ENCODE data around the gene SLC9A9.

DNA sequence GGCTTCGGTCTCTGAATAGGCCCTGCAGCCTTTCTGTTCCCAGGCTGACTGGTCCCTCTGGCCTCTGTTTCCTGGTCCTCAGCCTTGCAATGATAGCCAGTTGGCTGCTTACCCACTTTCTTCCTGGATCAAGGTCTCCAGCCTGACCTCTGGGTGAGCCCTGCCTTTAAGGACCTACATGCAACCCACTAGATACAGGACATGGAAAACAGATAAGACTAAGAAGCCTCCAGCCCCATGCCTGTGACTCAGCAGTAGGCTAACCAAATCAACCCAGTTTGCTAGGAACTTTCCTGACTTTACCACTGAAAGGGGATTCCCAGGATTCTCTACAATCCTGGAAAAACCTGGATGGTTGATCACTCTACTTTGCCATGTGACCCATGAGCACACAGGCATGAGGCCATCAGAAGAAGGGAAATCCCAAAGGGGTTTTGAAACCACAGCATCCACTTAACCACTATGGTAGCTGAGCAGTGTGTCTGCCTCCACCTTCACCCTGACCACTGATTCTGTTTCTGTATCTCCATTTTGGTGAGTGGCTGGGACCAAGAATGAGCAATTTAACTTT lies 540.6 kb downstream of the SLC9A9 start:
- TF ChIP-seq, protein P1, sequence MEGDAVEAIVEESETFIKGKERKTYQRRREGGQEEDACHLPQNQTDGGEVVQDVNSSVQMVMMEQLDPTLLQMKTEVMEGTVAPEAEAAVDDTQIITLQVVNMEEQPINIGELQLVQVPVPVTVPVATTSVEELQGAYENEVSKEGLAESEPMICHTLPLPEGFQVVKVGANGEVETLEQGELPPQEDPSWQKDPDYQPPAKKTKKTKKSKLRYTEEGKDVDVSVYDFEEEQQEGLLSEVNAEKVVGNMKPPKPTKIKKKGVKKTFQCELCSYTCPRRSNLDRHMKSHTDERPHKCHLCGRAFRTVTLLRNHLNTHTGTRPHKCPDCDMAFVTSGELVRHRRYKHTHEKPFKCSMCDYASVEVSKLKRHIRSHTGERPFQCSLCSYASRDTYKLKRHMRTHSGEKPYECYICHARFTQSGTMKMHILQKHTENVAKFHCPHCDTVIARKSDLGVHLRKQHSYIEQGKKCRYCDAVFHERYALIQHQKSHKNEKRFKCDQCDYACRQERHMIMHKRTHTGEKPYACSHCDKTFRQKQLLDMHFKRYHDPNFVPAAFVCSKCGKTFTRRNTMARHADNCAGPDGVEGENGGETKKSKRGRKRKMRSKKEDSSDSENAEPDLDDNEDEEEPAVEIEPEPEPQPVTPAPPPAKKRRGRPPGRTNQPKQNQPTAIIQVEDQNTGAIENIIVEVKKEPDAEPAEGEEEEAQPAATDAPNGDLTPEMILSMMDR (IDR thresholded peaks at IDR 0.05): no peak
- no peak for TF ChIP-seq POLR2A (IDR thresholded peaks at IDR 0.05)

Data from right lobe of liver (tissue), 4 donors.